GM23338 (cell line): Measurements from ENCODE around the gene UBL7. TPM values are rescaled to one million over a fixed set of nuclear protein-coding genes. Genes with fewer than 3 reads are reported as not detected.

Experiments used
- ATAC-seq: fragments of 200-7000 bp; cut with Tn5 transposase; 3 replicates; pipeline ENCODE4 v1.9.1; 2020
- DNase-seq: peaks from one replicate; pipeline ENCODE4 v3.0.0-alpha.2; 2015; ENCODE audit warnings: low spot score
- H2AFZ ChIP-seq: fragments of 200-600 bp; sonication (generic); 2 replicates; pipeline ENCODE4 v1.8.0; 2016; ENCODE audit warnings: antibody characterized with exemption, mild to moderate bottlenecking, moderate library complexity
- H3F3A ChIP-seq: fragments of 200-600 bp; sonication (generic); replicated peaks from 2 replicates; pipeline ENCODE4 v1.8.0; 2017; ENCODE audit warnings: antibody characterized with exemption, mixed run types, low read depth
- H3K27ac ChIP-seq: fragments of 200-600 bp; sonication (generic); 2 replicates; pipeline ENCODE4 v1.6.1; 2016; ENCODE audit warnings: low read depth
- H3K27me3 ChIP-seq: fragments of 200-600 bp; sonication (generic); 2 replicates; pipeline ENCODE4 v1.8.0; 2016; ENCODE audit warnings: mild to moderate bottlenecking, mixed run types, moderate library complexity; ENCODE audit not compliant: insufficient read depth
- H3K36me3 ChIP-seq: fragments of 200-600 bp; sonication (generic); 2 replicates; pipeline ENCODE4 v1.8.0; 2016; ENCODE audit warnings: mild to moderate bottlenecking; ENCODE audit not compliant: insufficient read depth
- H3K4me1 ChIP-seq: fragments of 200-600 bp; sonication (generic); 2 replicates; pipeline ENCODE4 v1.8.0; 2016; ENCODE audit warnings: mild to moderate bottlenecking, moderate library complexity; ENCODE audit not compliant: insufficient read depth
- H3K4me2 ChIP-seq: fragments of 200-600 bp; sonication (generic); 2 replicates; pipeline ENCODE4 v1.7.1; 2017; ENCODE audit warnings: mixed run types
- H3K4me3 ChIP-seq: fragments of 200-600 bp; sonication (generic); 2 replicates; pipeline ENCODE4 v1.6.1; 2016; ENCODE audit warnings: mixed run types
- H3K79me2 ChIP-seq: fragments of 200-600 bp; sonication (generic); replicated peaks from 2 replicates; pipeline ENCODE4 v1.8.0; 2017; ENCODE audit warnings: mild to moderate bottlenecking; ENCODE audit not compliant: insufficient read depth
- H3K9me2 ChIP-seq: fragments of 200-600 bp; sonication (generic); 2 replicates; pipeline ENCODE4 v1.8.0; 2017; ENCODE audit not compliant: insufficient read depth
- H4K20me1 ChIP-seq: fragments of 200-600 bp; sonication (generic); replicated peaks from 2 replicates; pipeline ENCODE4 v1.8.0; 2017; ENCODE audit warnings: mild to moderate bottlenecking; ENCODE audit not compliant: insufficient read depth
- H3K27ac Mint-ChIP-seq: 2 replicates; pipeline ENCODE4 v1.8.0; 2020; ENCODE audit warnings: inconsistent platforms, mild to moderate bottlenecking, moderate library complexity, mixed read lengths
- H3K27me3 Mint-ChIP-seq: 3 replicates; pipeline ENCODE4 v1.8.0; 2022; ENCODE audit warnings: low read depth, mild to moderate bottlenecking, moderate library complexity, mixed read lengths, inconsistent platforms; ENCODE audit not compliant: insufficient read depth, poor library complexity
- H3K36me3 Mint-ChIP-seq: 3 replicates; pipeline ENCODE4 v1.8.0; 2021; ENCODE audit warnings: low read depth, mild to moderate bottlenecking, inconsistent platforms, moderate library complexity, mixed read lengths
- H3K4me1 Mint-ChIP-seq: 3 replicates; pipeline ENCODE4 v1.8.0; 2020; ENCODE audit warnings: mild to moderate bottlenecking, inconsistent platforms, mixed read lengths
- H3K4me3 Mint-ChIP-seq: 3 replicates; pipeline ENCODE4 v1.8.0; 2021; ENCODE audit warnings: moderate library complexity, mild to moderate bottlenecking, inconsistent platforms, mixed read lengths
- H3K9me3 Mint-ChIP-seq: 3 replicates; pipeline ENCODE4 v1.8.0; 2020; ENCODE audit warnings: moderate library complexity, mild to moderate bottlenecking, inconsistent platforms, mixed read lengths
- CREB1 ChIP-seq: fragments of 250-450 bp; sonication (Bioruptor Pico); IDR thresholded peaks from 2 replicates; pipeline ENCODE4 v1.5.0; 2020; ENCODE audit warnings: low read depth, mild to moderate bottlenecking, moderate library complexity
- EZH2 ChIP-seq: fragments of 200-600 bp; sonication (generic); IDR thresholded peaks from one replicate; pipeline ENCODE4 v1.8.0; 2017; ENCODE audit warnings: antibody characterized with exemption, mild to moderate bottlenecking, low read depth; ENCODE audit not compliant: unreplicated experiment
- EZH2phosphoT487 ChIP-seq: fragments of 200-600 bp; sonication (generic); IDR thresholded peaks from one replicate; pipeline ENCODE4 v1.8.1; 2018; ENCODE audit warnings: antibody characterized with exemption; ENCODE audit not compliant: unreplicated experiment
- JUNB ChIP-seq: IDR thresholded peaks from one replicate; pipeline ENCODE4 v1.6.1; 2016; ENCODE audit warnings: antibody characterized with exemption; ENCODE audit not compliant: unreplicated experiment
- NANOG ChIP-seq: IDR thresholded peaks from 2 replicates; pipeline ENCODE4 v1.6.1; 2016; ENCODE audit warnings: antibody characterized with exemption, borderline replicate concordance
- POLR2AphosphoS5 ChIP-seq: IDR thresholded peaks from 2 replicates; pipeline ENCODE4 v1.6.1; 2016; ENCODE audit warnings: antibody characterized with exemption, low read depth
- REST ChIP-seq: IDR thresholded peaks from one replicate; pipeline ENCODE4 v1.6.1; 2018; ENCODE audit warnings: antibody characterized with exemption; ENCODE audit not compliant: unreplicated experiment
- STAT1 ChIP-seq: IDR thresholded peaks from one replicate; pipeline ENCODE4 v1.6.1; 2016; ENCODE audit warnings: antibody characterized with exemption; ENCODE audit not compliant: unreplicated experiment
- ZNF114 ChIP-seq: fragments of 250-450 bp; sonication (Bioruptor Pico); IDR thresholded peaks from 2 replicates; pipeline ENCODE4 v1.5.0; 2020; ENCODE audit warnings: mild to moderate bottlenecking, moderate library complexity
- ZNF331 ChIP-seq: fragments of 250-450 bp; sonication (Bioruptor Pico); IDR thresholded peaks from 2 replicates; pipeline ENCODE4 v1.5.0; 2020; ENCODE audit warnings: low read depth, mild to moderate bottlenecking, moderate library complexity
- ZNF462 ChIP-seq: fragments of 250-450 bp; sonication (Bioruptor Pico); IDR thresholded peaks from 2 replicates; pipeline ENCODE4 v1.5.0; 2020; ENCODE audit warnings: mild to moderate bottlenecking, moderate library complexity
- polyA plus RNA-seq: library from polyadenylated mRNA; unstranded; fragments of >200 nt; fragmentation: Nextera tagmentation; extraction: Ambion mirVana; gene quantifications from 2 replicates; pipeline ENCODE4 v1.2.1, GENCODE V29; 2016
- total RNA-seq: library from RNA; depleted of rRNA; stranded (reverse); fragments of >200 nt; shearing (Covaris generic); gene quantifications from 2 replicates; pipeline ENCODE4 v1.2.3, GENCODE V29; 2014
- TF ChIP-seq, protein P1 (sequence below), 2 experiments: fragments of 200-600 bp in 1 of 2; sonication (generic) in 1 of 2; conservative IDR thresholded peaks; 2 replicates each; pipeline versions ENCODE4 v1.5.1 to v1.6.1; 2016 to 2017; ENCODE audit warnings: antibody characterized with exemption in 2 of 2, low read depth in 2 of 2, mild to moderate bottlenecking in 2 of 2, moderate library complexity in 1 of 2
- TF ChIP-seq, protein P2 (sequence below): IDR thresholded peaks from 2 replicates; pipeline ENCODE4 v1.6.1; 2016; ENCODE audit warnings: antibody characterized with exemption

The UBL7 gene
- total and polyA plus RNA-seq, 2 experiments from 2014 or later = 73.7 to 99.2 TPM

DNA sequence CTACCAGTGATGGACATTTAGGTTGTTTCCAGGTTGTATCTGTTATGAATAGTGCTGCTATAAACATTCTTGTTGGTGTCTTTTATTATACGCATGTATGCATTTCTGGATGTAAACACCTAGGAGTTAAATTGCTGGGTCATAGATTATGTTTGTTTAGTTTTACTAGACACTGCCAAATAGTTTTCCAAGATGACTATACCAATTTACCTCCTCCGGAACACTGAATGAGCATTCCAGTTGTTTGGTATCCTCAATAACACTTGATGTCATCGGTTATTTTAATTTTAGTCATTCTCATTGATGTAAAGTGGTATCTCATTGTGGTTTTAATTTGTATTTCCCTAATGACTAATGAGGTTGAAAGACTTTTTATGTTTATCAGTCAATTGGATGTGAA, 43.5 kb upstream of the UBL7 start:
- DNase-seq (no peak), ATAC-seq (no peak)
- Histone ChIP-seq H3K79me2 (no peaks in the 10 kb centered on the region), H3K27me3 (no peaks in the 10 kb centered on the region), H3K9me2 (no peaks in the 10 kb centered on the region), H3K4me3 (no peak overlapping the region), H3F3A (no peaks in the 10 kb centered on the region), H4K20me1 (no peaks in the 10 kb centered on the region), H3K36me3 (no peaks in the 10 kb centered on the region), H3K4me2 (no peak overlapping the region), H3K27ac (no peak overlapping the region), H3K4me1 (no peaks in the 10 kb centered on the region), H2AFZ (no peak overlapping the region)
- H3K27ac Mint-ChIP-seq = no peak overlapping the region
- no peaks in the 10 kb centered on the region for H3K9me3 Mint-ChIP-seq
- no peak overlapping the region for H3K4me3 Mint-ChIP-seq
- H3K4me1 Mint-ChIP-seq = no peaks in the 10 kb centered on the region; the same call in 2 of the 3 replicates
- no peak for TF ChIP-seq JUNB
- no peak for TF ChIP-seq EZH2
- TF ChIP-seq ZNF114 = no peak
- TF ChIP-seq ZNF331 (CRISPR knock-in tag) = no peak
- TF ChIP-seq, protein P1, sequence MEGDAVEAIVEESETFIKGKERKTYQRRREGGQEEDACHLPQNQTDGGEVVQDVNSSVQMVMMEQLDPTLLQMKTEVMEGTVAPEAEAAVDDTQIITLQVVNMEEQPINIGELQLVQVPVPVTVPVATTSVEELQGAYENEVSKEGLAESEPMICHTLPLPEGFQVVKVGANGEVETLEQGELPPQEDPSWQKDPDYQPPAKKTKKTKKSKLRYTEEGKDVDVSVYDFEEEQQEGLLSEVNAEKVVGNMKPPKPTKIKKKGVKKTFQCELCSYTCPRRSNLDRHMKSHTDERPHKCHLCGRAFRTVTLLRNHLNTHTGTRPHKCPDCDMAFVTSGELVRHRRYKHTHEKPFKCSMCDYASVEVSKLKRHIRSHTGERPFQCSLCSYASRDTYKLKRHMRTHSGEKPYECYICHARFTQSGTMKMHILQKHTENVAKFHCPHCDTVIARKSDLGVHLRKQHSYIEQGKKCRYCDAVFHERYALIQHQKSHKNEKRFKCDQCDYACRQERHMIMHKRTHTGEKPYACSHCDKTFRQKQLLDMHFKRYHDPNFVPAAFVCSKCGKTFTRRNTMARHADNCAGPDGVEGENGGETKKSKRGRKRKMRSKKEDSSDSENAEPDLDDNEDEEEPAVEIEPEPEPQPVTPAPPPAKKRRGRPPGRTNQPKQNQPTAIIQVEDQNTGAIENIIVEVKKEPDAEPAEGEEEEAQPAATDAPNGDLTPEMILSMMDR (conservative IDR thresholded peaks at IDR 0.05; ENCODE audit: low read depth in 2 of 2) = no peak
- TF ChIP-seq, protein P2, sequence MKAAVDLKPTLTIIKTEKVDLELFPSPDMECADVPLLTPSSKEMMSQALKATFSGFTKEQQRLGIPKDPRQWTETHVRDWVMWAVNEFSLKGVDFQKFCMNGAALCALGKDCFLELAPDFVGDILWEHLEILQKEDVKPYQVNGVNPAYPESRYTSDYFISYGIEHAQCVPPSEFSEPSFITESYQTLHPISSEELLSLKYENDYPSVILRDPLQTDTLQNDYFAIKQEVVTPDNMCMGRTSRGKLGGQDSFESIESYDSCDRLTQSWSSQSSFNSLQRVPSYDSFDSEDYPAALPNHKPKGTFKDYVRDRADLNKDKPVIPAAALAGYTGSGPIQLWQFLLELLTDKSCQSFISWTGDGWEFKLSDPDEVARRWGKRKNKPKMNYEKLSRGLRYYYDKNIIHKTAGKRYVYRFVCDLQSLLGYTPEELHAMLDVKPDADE = no peak
- TF ChIP-seq STAT1 = no peak
- TF ChIP-seq CREB1 = no peak
- no peak for TF ChIP-seq REST
- no peak for TF ChIP-seq EZH2phosphoT487
- TF ChIP-seq ZNF462 (CRISPR knock-in tag) = no peak
- TF ChIP-seq NANOG = no peak
- no peak for TF ChIP-seq POLR2AphosphoS5
- peaks cover 2% of the 10 kb centered on the region for H3K27me3 Mint-ChIP-seq
- peaks cover 3% of the 10 kb centered on the region; the same call in 2 of the 3 replicates for H3K36me3 Mint-ChIP-seq
